ENCODE results near the gene RAB3IL1.

RAB3IL1 gene

DNA sequence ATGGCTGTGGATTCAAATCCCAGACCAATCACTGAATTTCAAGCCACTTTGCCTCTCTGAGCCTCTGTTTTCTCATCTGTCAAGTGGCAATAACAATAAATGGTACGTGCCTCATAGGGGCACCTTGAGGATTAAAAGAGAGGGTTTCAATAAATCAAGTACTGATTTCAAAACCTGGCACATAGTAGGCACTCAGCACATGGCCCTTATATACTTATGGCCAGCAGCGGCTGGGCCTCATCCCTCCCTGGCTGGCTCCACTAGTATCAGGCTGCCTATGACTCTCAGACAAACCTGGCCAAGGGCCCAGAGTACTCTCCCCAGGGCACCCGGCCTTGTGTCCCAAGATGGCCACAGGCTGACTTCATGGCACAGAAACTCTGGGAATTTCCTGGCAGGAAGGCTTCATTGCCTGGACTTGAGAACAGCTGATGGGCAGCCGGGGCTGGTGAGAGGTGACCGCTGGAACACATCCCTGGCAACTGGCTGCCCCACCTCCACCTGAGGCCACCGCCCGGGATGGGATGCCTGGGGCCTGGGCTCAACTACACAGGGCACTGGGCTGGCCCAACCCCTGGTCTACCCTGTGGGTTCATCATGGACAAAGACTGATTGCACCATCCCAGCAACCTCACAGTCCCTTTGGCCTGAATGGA, 29.4 kb downstream of the RAB3IL1 start:
- no peak overlapping the region for H2AFZ ChIP-seq (ENCODE audit: low read depth, low read length)
- H3K4me2 ChIP-seq (ENCODE audit: insufficient read depth, low read length): no peak overlapping the region
- H3K79me2 ChIP-seq (ENCODE audit: insufficient read depth, low read length): no peaks in the 10 kb centered on the region
- DNase-seq (no peak), ATAC-seq (ENCODE audit: insufficient read depth, low read depth) (no peak)
- H3K4me3 ChIP-seq (ENCODE audit: low read depth in 1 of 2, low read length in 2 of 2): no peak overlapping the region
- H3K36me3 ChIP-seq (ENCODE audit: insufficient read depth, low read length): no peaks in the 10 kb centered on the region
- peaks cover 22% of the 10 kb centered on the region for H3K4me1 ChIP-seq (ENCODE audit: insufficient read depth, low read length)
- H3K9me3 ChIP-seq (ENCODE audit: insufficient read depth, low read length, severe bottlenecking): no peaks in the 10 kb centered on the region
- H4K20me1 ChIP-seq (ENCODE audit: insufficient read depth, low read length): peaks cover 11% of the 10 kb centered on the region
- no peak overlapping the region for H3K9ac ChIP-seq (ENCODE audit: low read depth, low read length)
- TF ChIP-seq EZH2 (IDR thresholded peaks at IDR 0.05; ENCODE audit: borderline replicate concordance, low read depth, low read length, severe bottlenecking): no peak
- TF ChIP-seq, protein P1, sequence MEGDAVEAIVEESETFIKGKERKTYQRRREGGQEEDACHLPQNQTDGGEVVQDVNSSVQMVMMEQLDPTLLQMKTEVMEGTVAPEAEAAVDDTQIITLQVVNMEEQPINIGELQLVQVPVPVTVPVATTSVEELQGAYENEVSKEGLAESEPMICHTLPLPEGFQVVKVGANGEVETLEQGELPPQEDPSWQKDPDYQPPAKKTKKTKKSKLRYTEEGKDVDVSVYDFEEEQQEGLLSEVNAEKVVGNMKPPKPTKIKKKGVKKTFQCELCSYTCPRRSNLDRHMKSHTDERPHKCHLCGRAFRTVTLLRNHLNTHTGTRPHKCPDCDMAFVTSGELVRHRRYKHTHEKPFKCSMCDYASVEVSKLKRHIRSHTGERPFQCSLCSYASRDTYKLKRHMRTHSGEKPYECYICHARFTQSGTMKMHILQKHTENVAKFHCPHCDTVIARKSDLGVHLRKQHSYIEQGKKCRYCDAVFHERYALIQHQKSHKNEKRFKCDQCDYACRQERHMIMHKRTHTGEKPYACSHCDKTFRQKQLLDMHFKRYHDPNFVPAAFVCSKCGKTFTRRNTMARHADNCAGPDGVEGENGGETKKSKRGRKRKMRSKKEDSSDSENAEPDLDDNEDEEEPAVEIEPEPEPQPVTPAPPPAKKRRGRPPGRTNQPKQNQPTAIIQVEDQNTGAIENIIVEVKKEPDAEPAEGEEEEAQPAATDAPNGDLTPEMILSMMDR (IDR thresholded peaks at IDR 0.05; ENCODE audit: borderline replicate concordance, extremely low read depth, low read length, poor library complexity, severe bottlenecking): no peak
- H3K27ac ChIP-seq (ENCODE audit: low read length): no peak overlapping the region
- peaks cover 4% of the 10 kb centered on the region for H3K27me3 ChIP-seq (ENCODE audit: insufficient read depth, low read length, poor library complexity)

DNA sequence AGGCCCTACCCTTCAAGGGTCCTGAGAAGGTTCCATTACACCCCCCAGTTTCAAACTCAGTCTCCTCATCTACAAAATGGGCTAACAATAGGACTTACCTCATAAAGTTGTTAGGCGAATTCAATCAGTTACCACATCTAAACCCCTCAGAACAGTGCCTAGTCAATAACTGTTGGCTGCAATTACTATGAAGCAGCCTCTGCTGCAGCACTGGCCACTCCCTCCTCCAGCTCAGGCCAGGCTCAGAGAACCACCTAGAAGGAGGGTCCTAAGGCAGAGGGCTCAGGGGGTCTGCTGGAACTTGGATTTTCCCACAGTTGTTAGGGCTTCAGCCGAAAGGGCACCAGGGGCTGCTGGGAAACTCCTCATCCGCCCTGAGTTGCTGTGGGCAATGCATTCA, 30.7 kb downstream of the RAB3IL1 start:
- Histone ChIP-seq H3K4me1 (ENCODE audit: insufficient read depth, low read length) (peaks cover 17% of the 10 kb centered on the region), H3K79me2 (ENCODE audit: insufficient read depth, low read length) (no peaks in the 10 kb centered on the region), H3K9me3 (ENCODE audit: insufficient read depth, low read length, severe bottlenecking) (no peaks in the 10 kb centered on the region), H3K27me3 (ENCODE audit: insufficient read depth, low read length, poor library complexity) (peaks cover 2% of the 10 kb centered on the region), H4K20me1 (ENCODE audit: insufficient read depth, low read length) (peaks cover 11% of the 10 kb centered on the region), H3K9ac (ENCODE audit: low read depth, low read length) (no peak overlapping the region), H3K36me3 (ENCODE audit: insufficient read depth, low read length) (no peaks in the 10 kb centered on the region), H2AFZ (ENCODE audit: low read depth, low read length) (no peak overlapping the region), H3K4me2 (ENCODE audit: insufficient read depth, low read length) (no peak overlapping the region), H3K4me3 (ENCODE audit: low read depth in 1 of 2, low read length in 2 of 2) (no peak overlapping the region), H3K27ac (ENCODE audit: low read length) (no peak overlapping the region)
- DNase-seq: no peak
- ATAC-seq (ENCODE audit: insufficient read depth, low read depth): no peak
- TF ChIP-seq, protein P1 (IDR thresholded peaks at IDR 0.05; ENCODE audit: borderline replicate concordance, extremely low read depth, low read length, poor library complexity, severe bottlenecking): no peak
- TF ChIP-seq EZH2 (IDR thresholded peaks at IDR 0.05; ENCODE audit: borderline replicate concordance, low read depth, low read length, severe bottlenecking): no peak

DNA sequence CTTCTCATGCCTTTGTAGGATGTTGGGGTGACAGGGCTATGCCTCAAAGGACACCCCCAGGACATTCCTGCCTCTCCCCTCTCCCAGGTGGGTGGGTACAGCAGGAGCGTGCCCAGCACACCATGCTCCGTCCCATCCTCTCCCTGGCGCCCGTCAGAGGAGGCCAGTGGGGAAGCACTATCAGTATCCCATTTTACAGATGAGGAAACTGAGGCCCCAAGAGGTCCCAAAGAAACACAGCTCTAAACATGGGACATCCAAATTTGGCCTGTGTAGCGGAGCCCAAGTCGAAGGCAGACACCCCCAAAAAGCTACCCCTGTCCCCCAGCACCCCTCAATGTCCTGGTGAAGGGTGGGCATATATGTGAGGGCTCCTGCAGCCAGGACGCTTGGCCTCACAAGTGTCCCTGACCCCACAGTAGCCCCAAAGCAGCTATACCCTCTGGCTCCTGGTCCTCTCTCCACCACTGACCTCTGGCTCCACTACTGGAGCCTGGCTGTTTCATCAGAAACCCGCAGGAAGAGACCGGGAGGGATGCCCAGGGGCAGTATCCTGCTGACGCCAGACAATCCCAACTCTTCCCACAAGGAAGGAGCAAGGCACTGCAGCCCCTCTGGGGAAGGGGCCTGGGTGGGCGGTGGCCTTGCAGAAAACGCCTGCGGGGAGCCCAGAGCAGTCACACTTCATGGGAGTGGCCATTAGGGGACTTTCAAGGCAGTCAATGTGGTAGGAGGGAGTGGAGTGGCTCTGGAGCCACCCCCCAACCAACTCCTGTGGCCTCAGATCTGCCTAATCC, 31.4 kb downstream of the RAB3IL1 start:
- ATAC-seq (ENCODE audit: insufficient read depth, low read depth): no peak
- no peak overlapping the region for H3K4me3 ChIP-seq (ENCODE audit: low read depth in 1 of 2, low read length in 2 of 2)
- H3K4me2 ChIP-seq (ENCODE audit: insufficient read depth, low read length): no peak overlapping the region
- no peak for TF ChIP-seq EZH2 (IDR thresholded peaks at IDR 0.05; ENCODE audit: borderline replicate concordance, low read depth, low read length, severe bottlenecking)
- TF ChIP-seq, protein P1 (IDR thresholded peaks at IDR 0.05; ENCODE audit: borderline replicate concordance, extremely low read depth, low read length, poor library complexity, severe bottlenecking): no peak
- peaks cover 11% of the 10 kb centered on the region for H4K20me1 ChIP-seq (ENCODE audit: insufficient read depth, low read length)
- H3K27me3 ChIP-seq (ENCODE audit: insufficient read depth, low read length, poor library complexity): no peaks in the 10 kb centered on the region
- no peaks in the 10 kb centered on the region for H3K9me3 ChIP-seq (ENCODE audit: insufficient read depth, low read length, severe bottlenecking)
- H3K27ac ChIP-seq (ENCODE audit: low read length): no peak overlapping the region
- H3K4me1 ChIP-seq (ENCODE audit: insufficient read depth, low read length): peaks cover 12% of the 10 kb centered on the region
- no peak for DNase-seq
- H3K9ac ChIP-seq (ENCODE audit: low read depth, low read length): no peak overlapping the region
- H3K79me2 ChIP-seq (ENCODE audit: insufficient read depth, low read length): no peaks in the 10 kb centered on the region
- no peak overlapping the region for H2AFZ ChIP-seq (ENCODE audit: low read depth, low read length)
- H3K36me3 ChIP-seq (ENCODE audit: insufficient read depth, low read length): no peaks in the 10 kb centered on the region
